Cardiac muscle cell (in vitro differentiated cells and primary cell): ENCODE measurements around the gene POLR2B. TPM values are rescaled to one million over a fixed set of nuclear protein-coding genes. Genes with fewer than 3 reads are reported as not detected.

Experiments
- DNase-seq, 2 donors: peaks; one replicate each; pipeline versions ENCODE4 v3.0.0 to v3.0.0-alpha.2; 2010 to 2017; ENCODE audit warnings: low read depth in 1 of 2, low spot score in 1 of 2
- H3K27ac ChIP-seq: fragments of 200-600 bp; sonication (generic); 2 replicates; pipeline ENCODE4 v1.5.1; 2016
- H3K27me3 ChIP-seq: fragments of 200-600 bp; sonication (generic); 2 replicates; pipeline ENCODE4 v1.6.0; 2016; ENCODE audit warnings: control low read depth
- H3K36me3 ChIP-seq: fragments of 200-600 bp; sonication (generic); 2 replicates; pipeline ENCODE4 v1.5.1; 2016; ENCODE audit warnings: control low read depth
- H3K4me1 ChIP-seq: fragments of 200-600 bp; sonication (generic); 2 replicates; pipeline ENCODE4 v1.8.1; 2017; ENCODE audit warnings: low read depth, mild to moderate bottlenecking, mixed run types
- H3K4me3 ChIP-seq: fragments of 200-600 bp; sonication (generic); 2 replicates; pipeline ENCODE4 v1.5.1; 2016; ENCODE audit warnings: mild to moderate bottlenecking
- H3K9me3 ChIP-seq: fragments of 200-600 bp; sonication (generic); 2 replicates; pipeline ENCODE4 v1.5.1; 2017; ENCODE audit warnings: low read depth, mild to moderate bottlenecking, control low read depth
- CTCF ChIP-seq: IDR thresholded peaks from 2 replicates; pipeline ENCODE4 v1.5.1; 2012; ENCODE audit warnings: low read depth, mild to moderate bottlenecking, low read length
- polyA plus RNA-seq: library from polyadenylated mRNA; unstranded; fragments of >200 nt; fragmentation: Nextera tagmentation; extraction: Ambion mirVana; gene quantifications from 2 replicates; pipeline ENCODE4 v1.2.1, GENCODE V29; 2016
- total RNA-seq: library from RNA; depleted of rRNA; stranded (reverse); fragments of >200 nt; gene quantifications from 2 replicates; pipeline ENCODE4 v1.2.3, GENCODE V29; 2016

POLR2B gene
- total and polyA plus RNA-seq, 2 experiments from 2014 or later, result 65.8 to 137 TPM

GRCh38 chr4:57077550-57078343 is 99.1 kb downstream of the POLR2B start:
- Histone ChIP-seq H3K9me3 (no peaks in the 10 kb centered on the region), H3K4me3 (no peak overlapping the region), H3K27ac (peak overlapping the region; percentile 95), H3K36me3 (no peaks in the 10 kb centered on the region), H3K27me3 (no peaks in the 10 kb centered on the region), H3K4me1 (peaks cover 33% of the 10 kb centered on the region)
- peak in 1 of 2 donors; percentile 83 for DNase-seq
- TF ChIP-seq CTCF, result no peak

- Histone ChIP-seq H3K36me3 (no peaks in the 10 kb centered on the region), H3K27me3 (no peaks in the 10 kb centered on the region), H3K9me3 (no peaks in the 10 kb centered on the region), H3K27ac (peak overlapping the region; percentile 95), H3K4me3 (no peak overlapping the region), H3K4me1 (peaks cover 33% of the 10 kb centered on the region)
- no peak for TF ChIP-seq CTCF
- DNase-seq, result peak in 1 of 2 donors; percentile 85
These were observed 100.2 kb downstream of the POLR2B start for GRCh38 chr4:57078685-57079521.

Other genes with a start within 250 kb of the POLR2B start
- not detected in 2 replicates for gene SPINK2, start 157.2 kb upstream of the POLR2B start, total RNA-seq
- gene SPINK2, start 157.2 kb upstream of the POLR2B start, polyA plus RNA-seq, result 0.47 TPM in 1 of 2 replicates, not detected in the other
- gene REST, start 71.0 kb upstream of the POLR2B start, total RNA-seq, result 38.4 and 66.1 TPM in 2 replicates
- gene REST, start 71.0 kb upstream of the POLR2B start, polyA plus RNA-seq, result 89.0 and 130 TPM in 2 replicates
- 21.7 and 32.8 TPM in 2 replicates for gene NOA1, start 1.3 kb upstream of the POLR2B start, total RNA-seq
- 9.7 and 21.4 TPM in 2 replicates for gene NOA1, start 1.3 kb upstream of the POLR2B start, polyA plus RNA-seq
- 66.1 and 87.2 TPM in 2 replicates for gene IGFBP7, start 131.5 kb downstream of the POLR2B start, total RNA-seq
- gene IGFBP7, start 131.5 kb downstream of the POLR2B start, polyA plus RNA-seq, result 68.9 and 76.5 TPM in 2 replicates